Activated CD4-positive, alpha-beta T cell treated with anti-CD3 and anti-CD28 coated beads for 36 hours (primary cell): ENCODE results near the gene NPBWR2. TPM values are rescaled to one million over a fixed set of nuclear protein-coding genes. Genes with fewer than 3 reads are reported as not detected.
A peak's percentile ranks its signal among the peaks of the same experiment; 100 is the strongest.

Experiments used
- ATAC-seq: fragments of 200-7000 bp; cut with Tn5 transposase; one replicate; pipeline ENCODE4 v1.10.0; 2021; ENCODE audit warnings: mild to moderate bottlenecking, moderate library complexity
- CTCF ChIA-PET: fragments of 350-600 bp; sonication (Branson Sonifier 250); formaldehyde crosslinking; loops from one replicate; lab custom pipeline; 2021; ENCODE audit warnings: antibody characterized with exemption; lab: Charles Lee
- POLR2A ChIA-PET: fragments of 350-600 bp; sonication (Branson Sonifier 250); formaldehyde crosslinking; loops from one replicate; lab custom pipeline; 2021; ENCODE audit warnings: antibody characterized with exemption, inconsistent platforms; lab: Charles Lee
- DNase-seq: peaks from one replicate; pipeline ENCODE4 v3.0.0-alpha.2; 2020
- H3K27ac Mint-ChIP-seq: one replicate; pipeline ENCODE4 v1.8.0; 2021; ENCODE audit warnings: mixed read lengths
- H3K27me3 Mint-ChIP-seq: one replicate; pipeline ENCODE4 v1.8.0; 2021; ENCODE audit warnings: mixed read lengths
- H3K36me3 Mint-ChIP-seq: one replicate; pipeline ENCODE4 v1.8.0; 2021; ENCODE audit warnings: low read depth, mixed read lengths
- H3K4me1 Mint-ChIP-seq: one replicate; pipeline ENCODE4 v1.8.0; 2021; ENCODE audit warnings: mixed read lengths
- H3K4me3 Mint-ChIP-seq: one replicate; pipeline ENCODE4 v1.8.0; 2021; ENCODE audit warnings: mild to moderate bottlenecking, moderate library complexity, mixed read lengths
- H3K9me3 Mint-ChIP-seq: one replicate; pipeline ENCODE4 v1.8.0; 2021; ENCODE audit warnings: low read depth, mixed read lengths
- intact Hi-C, 2 experiments: fragments of 100-400 bp; cut with DNase I in 1 of 2; cut with micrococcal nuclease in 1 of 2; formaldehyde crosslinking; loops; one replicate each; pipeline versions ENCODE4 v1.14.2 to v1.15.1; 2022 to 2024; cut with DNase I, micrococcal nuclease
- total RNA-seq, 2 experiments: library from RNA; stranded (reverse); gene quantifications; one replicate each; pipeline ENCODE4 v1.2.3, GENCODE V29; 2021

NPBWR2 gene
- total RNA-seq, 2 experiments from 2014 or later, result not detected

- H3K4me3 Mint-ChIP-seq, result no peak overlapping the region
- DNase-seq, result peak; percentile 56
- H3K9me3 Mint-ChIP-seq, result peaks cover 2% of the 10 kb centered on the region
- no peaks in the 10 kb centered on the region for H3K36me3 Mint-ChIP-seq
- POLR2A ChIA-PET, result no interaction called here
- H3K27me3 Mint-ChIP-seq, result peaks cover 13% of the 10 kb centered on the region
- peaks cover 23% of the 10 kb centered on the region for H3K4me1 Mint-ChIP-seq
- CTCF ChIA-PET, result interaction anchor here (0.7 to 1.9 kb wide), 3 partner anchors 16 to 26 kb away, joined by 3 to 6 read pairs (median 3); partner anchors contain the start of gene LKAAEAR1
- intact Hi-C loops, result loop anchor here in 1 of 2 experiments (5.0 kb wide), 1 partner anchor 157 kb away; the partner anchor contains the start of gene PCMTD2
- ATAC-seq, result peak; percentile 71
- H3K27ac Mint-ChIP-seq, result peak overlapping the region; percentile 63
Measured at GRCh38 chr20:64099880-64100565, 7.3 kb downstream of the NPBWR2 start.

- Mint-ChIP-seq H3K4me1 (peaks cover 23% of the 10 kb centered on the region), H3K36me3 (no peaks in the 10 kb centered on the region), H3K4me3 (no peak overlapping the region), H3K9me3 (peaks cover 2% of the 10 kb centered on the region), H3K27me3 (peaks cover 13% of the 10 kb centered on the region), H3K27ac (no peak overlapping the region)
- intact Hi-C loops, result no loop called here
- CTCF ChIA-PET, result interaction anchor here (0.7 to 1.9 kb wide), 5 partner anchors 16 to 160 kb away, joined by 3 to 6 read pairs (median 3); partner anchors contain the start of gene LKAAEAR1
- no peak for DNase-seq
- POLR2A ChIA-PET, result no interaction called here
- ATAC-seq, result no peak
Measured at GRCh38 chr20:64099086-64099786, 8.1 kb downstream of the NPBWR2 start.

- intact Hi-C loops, result no loop called here
- DNase-seq (no peak), ATAC-seq (no peak)
- Mint-ChIP-seq H3K9me3 (peaks cover 2% of the 10 kb centered on the region), H3K27ac (no peak overlapping the region), H3K27me3 (peaks cover 13% of the 10 kb centered on the region), H3K4me1 (peaks cover 23% of the 10 kb centered on the region), H3K4me3 (no peak overlapping the region), H3K36me3 (no peaks in the 10 kb centered on the region)
- POLR2A ChIA-PET, result no interaction called here
- CTCF ChIA-PET, result interaction anchor here (0.7 to 1.9 kb wide), 3 partner anchors 15 to 26 kb away, joined by 3 to 6 read pairs (median 3); partner anchors contain the start of gene LKAAEAR1
Measured at GRCh38 chr20:64098471-64099013, 8.8 kb downstream of the NPBWR2 start.

- no peak for DNase-seq
- Mint-ChIP-seq H3K4me1 (peaks cover 20% of the 10 kb centered on the region), H3K36me3 (no peaks in the 10 kb centered on the region), H3K9me3 (peaks cover 2% of the 10 kb centered on the region), H3K27ac (no peak overlapping the region), H3K27me3 (peaks cover 7% of the 10 kb centered on the region), H3K4me3 (no peak overlapping the region)
- CTCF ChIA-PET, result interaction anchor here (1.1 kb wide), 1 partner anchor 23 kb away, joined by 3 read pairs; no protein-coding TSS in a partner anchor
- no peak for ATAC-seq
- POLR2A ChIA-PET, result no interaction called here
- intact Hi-C loops, result no loop called here
Measured at GRCh38 chr20:64096535-64096934, 10.8 kb downstream of the NPBWR2 start.

GRCh38 chr20:64095927-64096326 is 11.4 kb downstream of the NPBWR2 start:
- H3K4me3 Mint-ChIP-seq, result no peak overlapping the region
- intact Hi-C loops, result no loop called here
- H3K36me3 Mint-ChIP-seq, result no peaks in the 10 kb centered on the region
- peaks cover under 1% of the 10 kb centered on the region for H3K27me3 Mint-ChIP-seq
- ATAC-seq (peak; percentile 50), DNase-seq (peak; percentile 43)
- ChIA-PET POLR2A (no interaction called here), CTCF (interaction anchor here (1.1 kb wide), 1 partner anchor 24 kb away, joined by 3 read pairs; no protein-coding TSS in a partner anchor)
- H3K4me1 Mint-ChIP-seq, result peaks cover 14% of the 10 kb centered on the region
- H3K9me3 Mint-ChIP-seq, result peaks cover 2% of the 10 kb centered on the region
- no peak overlapping the region for H3K27ac Mint-ChIP-seq

GRCh38 chr20:64095455-64095854 is 11.9 kb downstream of the NPBWR2 start:
- peaks cover 9% of the 10 kb centered on the region for H3K4me1 Mint-ChIP-seq
- H3K4me3 Mint-ChIP-seq, result no peak overlapping the region
- no peaks in the 10 kb centered on the region for H3K27me3 Mint-ChIP-seq
- CTCF ChIA-PET, result no interaction called here
- intact Hi-C loops, result no loop called here
- ATAC-seq (no peak), DNase-seq (no peak)
- no peak overlapping the region for H3K27ac Mint-ChIP-seq
- no peaks in the 10 kb centered on the region for H3K36me3 Mint-ChIP-seq
- peaks cover 2% of the 10 kb centered on the region for H3K9me3 Mint-ChIP-seq
- POLR2A ChIA-PET, result no interaction called here

- DNase-seq, result no peak
Measured at GRCh38 chr20:64093013-64093503, 14.3 kb downstream of the NPBWR2 start.

GRCh38 chr20:64092258-64093012 is 14.9 kb downstream of the NPBWR2 start:
- intact Hi-C loops, result no loop called here
- ChIA-PET CTCF (no interaction called here), POLR2A (no interaction called here)
- ATAC-seq (no peak), DNase-seq (no peak)
- Mint-ChIP-seq H3K9me3 (peaks cover 2% of the 10 kb centered on the region), H3K4me1 (no peaks in the 10 kb centered on the region), H3K4me3 (no peak overlapping the region), H3K27ac (no peak overlapping the region), H3K36me3 (no peaks in the 10 kb centered on the region), H3K27me3 (no peaks in the 10 kb centered on the region)

More at GRCh38 chr20:64093013-64093503, 14.3 kb downstream of the NPBWR2 start:
- H3K36me3 Mint-ChIP-seq, result no peaks in the 10 kb centered on the region
- intact Hi-C loops, result no loop called here
- no peaks in the 10 kb centered on the region for H3K4me1 Mint-ChIP-seq
- no peak for ATAC-seq
- H3K4me3 Mint-ChIP-seq, result no peak overlapping the region
- ChIA-PET POLR2A (no interaction called here), CTCF (no interaction called here)
- no peak overlapping the region for H3K27ac Mint-ChIP-seq
- peaks cover 2% of the 10 kb centered on the region for H3K9me3 Mint-ChIP-seq
- H3K27me3 Mint-ChIP-seq, result no peaks in the 10 kb centered on the region

GRCh38 chr20:64091770-64092169 is 15.6 kb downstream of the NPBWR2 start:
- DNase-seq, result no peak

GRCh38 chr20:64091340-64091739 is 16.0 kb downstream of the NPBWR2 start:
- POLR2A ChIA-PET, result no interaction called here
- Mint-ChIP-seq H3K27me3 (no peaks in the 10 kb centered on the region), H3K27ac (no peak overlapping the region), H3K4me3 (no peak overlapping the region), H3K36me3 (no peaks in the 10 kb centered on the region), H3K9me3 (no peaks in the 10 kb centered on the region), H3K4me1 (no peaks in the 10 kb centered on the region)
- intact Hi-C loops, result no loop called here
- ATAC-seq, result no peak
- no peak for DNase-seq
- CTCF ChIA-PET, result interaction anchor here (0.7 to 0.9 kb wide), 2 partner anchors 10 to 15 kb away, joined by 3 read pairs; no protein-coding TSS in a partner anchor

More at GRCh38 chr20:64091770-64092169, 15.6 kb downstream of the NPBWR2 start:
- intact Hi-C loops, result no loop called here
- H3K9me3 Mint-ChIP-seq, result peaks cover under 1% of the 10 kb centered on the region
- H3K36me3 Mint-ChIP-seq, result no peaks in the 10 kb centered on the region
- no peaks in the 10 kb centered on the region for H3K27me3 Mint-ChIP-seq
- H3K27ac Mint-ChIP-seq, result no peak overlapping the region
- no peaks in the 10 kb centered on the region for H3K4me1 Mint-ChIP-seq
- CTCF ChIA-PET, result interaction anchor here (0.9 kb wide), 1 partner anchor 15 kb away, joined by 3 read pairs; no protein-coding TSS in a partner anchor
- H3K4me3 Mint-ChIP-seq, result no peak overlapping the region
- no peak for ATAC-seq
- POLR2A ChIA-PET, result no interaction called here
